A549 (cell line): ENCODE results near the gene LACTB. TPM values are rescaled to one million over a fixed set of nuclear protein-coding genes. Genes with fewer than 3 reads are reported as not detected.

Source experiments
- ATAC-seq, 2 experiments: fragments of 200-7000 bp in 1 of 2; fragments of >200 bp in 1 of 2; cut with Nextera tagmentation in 1 of 2; cut with Tn5 transposase in 1 of 2; 3 replicates each; pipeline versions ENCODE4 v1.8.0 to v1.9.1; 2018 to 2020; ENCODE audit warnings: mild to moderate bottlenecking in 1 of 2, moderate library complexity in 1 of 2
- CTCF ChIA-PET: fragments of 300-600 bp; sonication (Branson Sonifier 250); formaldehyde crosslinking; extraction: SDS; loops from one replicate; lab custom pipeline; 2021; ENCODE audit warnings: antibody characterized with exemption, inconsistent platforms; lab: Yijun Ruan, JAX
- POLR2A ChIA-PET: fragments of 350-600 bp; formaldehyde crosslinking; extraction: SDS; loops from one replicate; lab custom pipeline; 2021; ENCODE audit warnings: antibody characterized with exemption, inconsistent platforms; lab: Yijun Ruan, JAX
- DNase-seq, 2 experiments: peaks; one replicate each; pipeline versions ENCODE4 v3.0.0 to v3.0.0-alpha.2; 2011 to 2016; ENCODE audit warnings: low read depth in 1 of 2, low spot score in 1 of 2
- FAIRE-seq: peaks from 2 replicates; lab custom pipeline; 2011; peaks lifted over from hg19 to GRCh38; lab: Jason Lieb, UNC
- H3K27ac ChIP-seq, 2 experiments: fragments of >200 bp; sonication (Bioruptor Twin); formaldehyde crosslinking; 3 replicates each; pipeline ENCODE4 v1.5.1; 2016 to 2017
- H3K4me1 ChIP-seq: fragments of >200 bp; sonication (Bioruptor Twin); formaldehyde crosslinking; 3 replicates; pipeline ENCODE4 v1.6.1; 2016
- H3K4me2 ChIP-seq: fragments of >200 bp; sonication (Bioruptor Twin); formaldehyde crosslinking; 3 replicates; pipeline ENCODE4 v1.6.1; 2016
- H3K4me3 ChIP-seq: fragments of >200 bp; sonication (Bioruptor Twin); formaldehyde crosslinking; 3 replicates; pipeline ENCODE4 v1.5.1; 2016
- H3K9me3 ChIP-seq: fragments of >200 bp; sonication (Bioruptor Twin); formaldehyde crosslinking; 3 replicates; pipeline ENCODE4 v1.6.1; 2016
- CBX2 ChIP-seq: fragments of 200-600 bp; sonication (generic); IDR thresholded peaks from 2 replicates; pipeline ENCODE4 v1.6.1; 2016; ENCODE audit warnings: low read depth, mild to moderate bottlenecking, borderline replicate concordance
- FOXS1 ChIP-seq: fragments of 250-450 bp; sonication (Bioruptor Pico); IDR thresholded peaks from 2 replicates; pipeline ENCODE4 v1.5.0; 2020; ENCODE audit warnings: mild to moderate bottlenecking, moderate library complexity
- GATA3 ChIP-seq: IDR thresholded peaks from 2 replicates; pipeline ENCODE4 v1.6.1; 2012; ENCODE audit warnings: borderline replicate concordance
- HOXA7 ChIP-seq: fragments of 250-450 bp; sonication (Bioruptor Pico); IDR thresholded peaks from 2 replicates; pipeline ENCODE4 v1.5.0; 2020; ENCODE audit warnings: mild to moderate bottlenecking, moderate library complexity
- HOXB13 ChIP-seq: fragments of 250-450 bp; sonication (Bioruptor Pico); IDR thresholded peaks from 2 replicates; pipeline ENCODE4 v1.5.0; 2020; ENCODE audit warnings: low read depth, mild to moderate bottlenecking, moderate library complexity
- JUN ChIP-seq, 2 experiments: fragments of >200 bp; sonication (Bioruptor Twin); formaldehyde crosslinking; IDR thresholded peaks; 2 replicates in 1 of 2; 3 replicates in 1 of 2; pipeline ENCODE4 v1.6.1; 2016 to 2017
- MAZ ChIP-seq: fragments of 150-350 bp; IDR thresholded peaks from 2 replicates; pipeline ENCODE4 v1.6.1; 2014; ENCODE audit warnings: antibody characterized with exemption, low read depth, low read length, borderline replicate concordance
- RAD21 ChIP-seq, 2 experiments: fragments of >200 bp in 1 of 2; sonication (Bioruptor Twin) in 1 of 2; formaldehyde crosslinking in 1 of 2; IDR thresholded peaks in 1 of 2; conservative IDR thresholded peaks in 1 of 2; 2 replicates in 1 of 2; 3 replicates in 1 of 2; pipeline ENCODE4 v1.6.1; 2012 to 2018; ENCODE audit warnings: inconsistent platforms in 1 of 2
- RCOR1 ChIP-seq: fragments of 150-350 bp; IDR thresholded peaks from 2 replicates; pipeline ENCODE4 v1.6.1; 2014; ENCODE audit warnings: antibody characterized with exemption, low read length, low read depth
- REST ChIP-seq: fragments of 200-600 bp; sonication (generic); IDR thresholded peaks from 2 replicates; pipeline ENCODE4 v1.6.1; 2016; ENCODE audit warnings: antibody characterized with exemption, mild to moderate bottlenecking, moderate library complexity
- RFX5 ChIP-seq: fragments of 450-650 bp; IDR thresholded peaks from 2 replicates; pipeline ENCODE4 v1.7.1; 2014; ENCODE audit warnings: antibody characterized with exemption, mild to moderate bottlenecking, moderate library complexity
- SMC3 ChIP-seq: fragments of >200 bp; sonication (Bioruptor Twin); formaldehyde crosslinking; IDR thresholded peaks from 3 replicates; pipeline ENCODE4 v1.6.1; 2018; ENCODE audit warnings: inconsistent platforms
- SREBF2 ChIP-seq: fragments of 450-650 bp; IDR thresholded peaks from 2 replicates; pipeline ENCODE4 v1.6.1; 2014; ENCODE audit warnings: mild to moderate bottlenecking, moderate library complexity
- ZC3H11A ChIP-seq: fragments of 450-650 bp; IDR thresholded peaks from 2 replicates; pipeline ENCODE4 v1.6.1; 2014; ENCODE audit warnings: antibody characterized with exemption, mild to moderate bottlenecking
- ZNF302 ChIP-seq: fragments of 250-450 bp; sonication (Bioruptor Pico); IDR thresholded peaks from 2 replicates; pipeline ENCODE4 v1.9.0; 2021; ENCODE audit warnings: inconsistent platforms, mild to moderate bottlenecking, moderate library complexity
- ZSCAN20 ChIP-seq: fragments of 250-450 bp; sonication (Bioruptor Pico); IDR thresholded peaks from 2 replicates; pipeline ENCODE4 v1.8.0; 2022; ENCODE audit warnings: mild to moderate bottlenecking, moderate library complexity
- whole genome bisulfite sequencing: methylation state at CpG from one replicate; pipeline ENCODE4 v1.1.6; 2017; ENCODE audit errors: missing lambda C conversion rate; 5-methylcytosine and 5-hydroxymethylcytosine counted together
- polyA plus RNA-seq, 4 experiments: library from polyadenylated mRNA; depleted of rRNA in 3 of 4; stranded (reverse); fragments of >200 nt; fragmentation: RNase III in 1 of 4; extraction: RNeasy Plus Mini Kit Qiagen cat#74134 plus additional on column Dnase treatment in 1 of 4; gene quantifications; 2 replicates in 3 of 4; 3 replicates in 1 of 4; pipeline ENCODE4 v1.2.3, GENCODE V29; 2011 to 2017
- TF ChIP-seq, protein P1 (sequence below): fragments of 150-350 bp; IDR thresholded peaks from 2 replicates; pipeline ENCODE4 v1.6.1; 2014; ENCODE audit warnings: low read depth, mild to moderate bottlenecking, low read length

The LACTB gene
- polyA plus RNA-seq, 2 of the 4 experiments (the other 2 are of a cell fraction): 56.5 to 59.6 TPM

- WGBS: 64% methylated on average over 1 of the region's 1 CpG
- ChIA-PET CTCF (interaction anchor here (0.6 to 4.1 kb wide), 5 partner anchors 24 to 1265 kb away, joined by 3 to 20 read pairs (median 4); no protein-coding TSS in a partner anchor), POLR2A (interaction anchor here (3.9 kb wide), 1 partner anchor 23 kb away, joined by 18 read pairs; the partner anchor contains the start of gene RPS27L)
- no peak for FAIRE-seq
- no peak for ATAC-seq
- Histone ChIP-seq H3K9me3 (no peaks in the 10 kb centered on the region), H3K4me3 (no peak overlapping the region), H3K27ac (no peak overlapping the region; a peak in 1 of 6 replicates), H3K4me2 (peak overlapping the region; percentile 20; the same call in 2 of the 3 replicates), H3K4me1 (peaks cover 40% of the 10 kb centered on the region)
- DNase-seq: no peak
- TF ChIP-seq ZSCAN20 (CRISPR knock-in tag) (no peak), HOXA7 (0 out of 2 replicates have a peak, but pooled peaks have one; percentile 26), MAZ (no peak), HOXB13 (CRISPR knock-in tag) (no peak), GATA3 (no peak), ZNF302 (no peak), JUN (IDR thresholded peaks at IDR 0.05) (no peak)
- TF ChIP-seq, protein P1, sequence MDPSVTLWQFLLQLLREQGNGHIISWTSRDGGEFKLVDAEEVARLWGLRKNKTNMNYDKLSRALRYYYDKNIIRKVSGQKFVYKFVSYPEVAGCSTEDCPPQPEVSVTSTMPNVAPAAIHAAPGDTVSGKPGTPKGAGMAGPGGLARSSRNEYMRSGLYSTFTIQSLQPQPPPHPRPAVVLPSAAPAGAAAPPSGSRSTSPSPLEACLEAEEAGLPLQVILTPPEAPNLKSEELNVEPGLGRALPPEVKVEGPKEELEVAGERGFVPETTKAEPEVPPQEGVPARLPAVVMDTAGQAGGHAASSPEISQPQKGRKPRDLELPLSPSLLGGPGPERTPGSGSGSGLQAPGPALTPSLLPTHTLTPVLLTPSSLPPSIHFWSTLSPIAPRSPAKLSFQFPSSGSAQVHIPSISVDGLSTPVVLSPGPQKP: no peak
Measured at GRCh38 chr15:63133786-63134185, 12.1 kb downstream of the LACTB start.

GRCh38 chr15:63134245-63134985 is 12.8 kb downstream of the LACTB start:
- WGBS: 95% methylated on average over 2 of the region's 2 CpGs
- CTCF ChIA-PET: interaction anchor here (0.6 to 4.1 kb wide), 6 partner anchors 10 to 1266 kb away, joined by 3 to 20 read pairs (median 4); no protein-coding TSS in a partner anchor
- Histone ChIP-seq H3K4me3 (no peak overlapping the region), H3K27ac (peak overlapping the region; percentile 38 to 69; a peak in 5 of 6 replicates), H3K4me1 (peaks cover 40% of the 10 kb centered on the region), H3K4me2 (peak overlapping the region; percentile 20; the same call in 2 of the 3 replicates), H3K9me3 (no peaks in the 10 kb centered on the region)
- DNase-seq (no peak), ATAC-seq (peak; percentile 46 to 57; a peak in 3 of 6 replicates), FAIRE-seq (peak; percentile 28)
- POLR2A ChIA-PET: interaction anchor here (0.8 to 3.9 kb wide), 2 partner anchors 10 to 23 kb away, joined by 3 to 18 read pairs; partner anchors contain the start of gene RPS27L
- no peak for TF ChIP-seq RCOR1
- no peak for TF ChIP-seq FOXS1 (CRISPR knock-in tag)
- no peak for TF ChIP-seq ZC3H11A
- TF ChIP-seq CBX2: no peak
- no peak for TF ChIP-seq JUN (IDR thresholded peaks at IDR 0.05)
- TF ChIP-seq SMC3: no peak
- no peak for TF ChIP-seq REST
- no peak for TF ChIP-seq SREBF2
- TF ChIP-seq RFX5: no peak
- TF ChIP-seq RAD21 (conservative IDR thresholded peaks at IDR 0.05 in 1 of 2, IDR thresholded peaks at IDR 0.05 in 1 of 2): no peak
